ENCODE results near the gene TGFBR3.

Gene TGFBR3

DNA sequence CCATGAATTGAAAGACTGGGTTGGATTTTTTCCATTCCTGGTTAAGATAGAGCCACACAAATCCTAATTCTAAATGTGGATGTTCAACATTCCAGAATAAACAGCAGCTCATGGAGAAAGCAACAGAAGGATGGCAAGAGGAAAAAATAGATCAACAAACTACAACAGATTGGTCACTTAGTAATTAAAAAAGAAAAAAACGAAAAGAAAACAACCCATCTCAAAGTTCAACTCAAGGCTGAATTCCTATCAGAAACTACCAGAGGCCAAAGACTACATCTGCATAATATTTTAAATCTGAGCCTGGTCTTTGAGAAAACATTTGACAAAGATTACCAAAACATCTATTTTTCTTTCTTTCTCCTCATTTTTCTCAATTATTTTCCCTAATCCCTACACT is 69.9 kb downstream of the TGFBR3 start:
- no peak for DNase-seq
- TF ChIP-seq POLR2A (IDR thresholded peaks at IDR 0.05; ENCODE audit: low read length) (no peak), GATA1 (IDR thresholded peaks at IDR 0.05; ENCODE audit: low read depth, low read length) (no peak)

DNA sequence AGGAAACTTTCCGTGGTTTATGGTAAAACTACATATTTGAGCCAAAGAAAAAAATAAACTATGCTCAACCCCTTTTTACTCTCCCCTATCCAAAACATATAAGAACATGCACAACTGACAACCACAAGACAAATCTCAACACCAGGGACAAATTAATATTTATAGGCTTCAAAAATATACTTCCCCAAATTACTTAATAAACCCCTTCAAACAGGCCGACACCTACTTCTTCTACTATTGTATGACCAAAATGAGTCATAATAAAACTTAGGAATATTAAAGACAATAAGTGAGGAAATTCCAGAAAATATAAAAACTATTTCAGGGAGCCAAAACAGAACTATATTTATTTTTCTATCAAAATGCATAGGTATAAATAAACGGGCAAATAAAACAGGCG is 71.5 kb downstream of the TGFBR3 start:
- no peak for TF ChIP-seq POLR2A (IDR thresholded peaks at IDR 0.05; ENCODE audit: low read length)
- TF ChIP-seq GATA1 (IDR thresholded peaks at IDR 0.05; ENCODE audit: low read depth, low read length): no peak
- no peak for DNase-seq

- no peak for TF ChIP-seq GATA1 (IDR thresholded peaks at IDR 0.05; ENCODE audit: low read depth, low read length)
- TF ChIP-seq POLR2A (IDR thresholded peaks at IDR 0.05; ENCODE audit: low read length): no peak
- no peak for DNase-seq
Measured at GRCh38 chr1:91813813-91814212, 72.1 kb downstream of the TGFBR3 start.

- no peak for TF ChIP-seq GATA1 (IDR thresholded peaks at IDR 0.05; ENCODE audit: low read depth, low read length)
- TF ChIP-seq POLR2A (IDR thresholded peaks at IDR 0.05; ENCODE audit: low read length): no peak
- DNase-seq: no peak
Measured at GRCh38 chr1:91811363-91812025, 74.5 kb downstream of the TGFBR3 start.

DNA sequence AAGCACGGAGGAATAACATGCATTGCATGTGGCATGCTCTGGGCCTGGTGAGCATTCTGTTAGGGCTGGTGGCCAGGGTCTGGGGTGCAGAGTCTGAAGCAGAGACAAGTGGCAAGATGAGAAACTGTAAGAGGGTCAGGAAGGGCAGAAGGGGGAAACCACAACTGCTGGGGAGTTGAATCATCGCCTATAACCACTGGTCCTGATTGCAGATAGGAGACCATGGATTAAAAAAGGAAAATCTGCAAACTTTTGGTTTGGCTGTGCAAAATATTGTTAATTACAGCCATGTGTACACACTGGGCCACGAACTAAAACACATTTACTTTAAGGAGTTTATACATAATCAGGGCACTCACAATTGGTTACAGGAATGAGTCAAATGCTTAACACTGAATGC is 76.6 kb downstream of the TGFBR3 start:
- DNase-seq: no peak
- TF ChIP-seq POLR2A (IDR thresholded peaks at IDR 0.05; ENCODE audit: low read length) (no peak), GATA1 (IDR thresholded peaks at IDR 0.05; ENCODE audit: low read depth, low read length) (no peak)

DNA sequence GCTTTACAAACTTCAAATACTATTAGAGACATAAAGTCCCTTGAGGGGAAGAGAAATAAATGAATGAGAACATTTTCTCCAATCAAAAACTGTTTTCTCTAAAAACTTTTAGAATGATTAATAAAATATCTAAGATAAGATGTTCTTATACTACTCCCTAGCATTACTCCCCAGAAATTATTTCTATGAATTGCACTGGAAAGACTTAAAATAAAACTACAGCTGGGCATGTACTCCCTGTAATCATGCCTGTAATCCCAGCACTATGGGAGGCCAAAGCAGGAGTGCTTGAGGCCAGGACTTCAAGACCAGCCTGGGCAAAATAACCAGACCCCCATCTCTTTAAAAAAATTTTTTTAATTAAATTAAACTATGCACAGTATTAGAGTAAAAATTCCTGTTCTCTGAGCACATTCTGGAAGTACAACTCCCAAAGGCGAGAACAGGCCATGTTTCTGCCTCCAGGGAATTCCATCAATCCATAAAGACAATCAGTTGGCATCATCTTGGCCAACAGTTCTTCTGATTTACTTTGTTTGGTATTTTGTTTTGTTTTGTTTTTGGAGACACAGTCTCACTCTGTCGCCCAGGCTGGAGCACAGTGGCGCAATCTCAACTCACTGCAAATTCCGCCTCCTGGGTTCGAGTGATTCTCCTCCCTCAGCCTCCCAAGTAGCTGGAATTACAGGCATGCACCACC is 77.9 kb downstream of the TGFBR3 start:
- no peak for DNase-seq
- TF ChIP-seq GATA1 (IDR thresholded peaks at IDR 0.05; ENCODE audit: low read depth, low read length) (no peak), POLR2A (IDR thresholded peaks at IDR 0.05; ENCODE audit: low read length) (no peak)

DNA sequence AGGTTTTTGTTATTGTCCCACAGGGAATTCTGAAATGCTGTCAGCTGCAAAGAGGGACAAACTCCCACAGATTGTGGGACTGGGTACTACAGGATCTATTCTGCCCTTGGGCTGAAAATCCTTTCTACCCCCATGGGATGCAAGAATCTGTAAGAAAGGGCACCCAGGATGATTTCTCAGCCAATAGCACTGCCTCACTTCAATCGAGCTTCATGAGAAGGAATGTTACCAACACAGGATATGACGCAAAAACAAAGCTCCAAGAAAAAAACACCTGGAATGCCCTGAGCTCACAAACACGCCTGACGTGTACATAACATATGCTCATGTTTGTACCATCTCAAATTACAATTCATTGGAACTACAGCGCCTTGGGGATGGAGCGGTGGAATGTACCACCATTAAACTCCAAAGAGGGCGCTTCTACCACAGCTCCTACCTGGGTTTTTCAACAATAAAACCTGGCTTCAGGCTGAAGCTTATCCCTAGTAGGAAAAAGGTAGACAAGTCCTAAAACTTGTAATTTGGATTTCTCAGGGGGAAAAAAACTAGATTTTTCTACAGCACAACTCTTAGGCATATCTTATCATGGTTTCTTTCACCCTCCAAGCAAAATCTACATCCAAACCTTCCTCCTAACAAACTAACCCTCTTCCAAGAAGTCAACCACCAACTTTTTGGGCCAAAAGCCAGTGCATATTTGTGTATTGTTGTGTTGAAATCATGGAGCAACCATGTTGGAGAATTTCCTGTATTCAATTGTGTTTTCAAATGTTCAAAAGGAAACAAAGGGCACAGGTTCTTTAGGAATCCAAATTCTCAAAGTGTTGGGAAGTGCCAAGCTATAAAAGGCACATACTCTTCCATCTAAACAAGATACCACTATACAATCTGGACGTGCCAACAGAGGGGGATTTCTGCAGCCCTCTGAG is 78.9 kb downstream of the TGFBR3 start:
- TF ChIP-seq POLR2A (IDR thresholded peaks at IDR 0.05; ENCODE audit: low read length) (no peak), GATA1 (IDR thresholded peaks at IDR 0.05; ENCODE audit: low read depth, low read length) (no peak)
- no peak for DNase-seq

DNA sequence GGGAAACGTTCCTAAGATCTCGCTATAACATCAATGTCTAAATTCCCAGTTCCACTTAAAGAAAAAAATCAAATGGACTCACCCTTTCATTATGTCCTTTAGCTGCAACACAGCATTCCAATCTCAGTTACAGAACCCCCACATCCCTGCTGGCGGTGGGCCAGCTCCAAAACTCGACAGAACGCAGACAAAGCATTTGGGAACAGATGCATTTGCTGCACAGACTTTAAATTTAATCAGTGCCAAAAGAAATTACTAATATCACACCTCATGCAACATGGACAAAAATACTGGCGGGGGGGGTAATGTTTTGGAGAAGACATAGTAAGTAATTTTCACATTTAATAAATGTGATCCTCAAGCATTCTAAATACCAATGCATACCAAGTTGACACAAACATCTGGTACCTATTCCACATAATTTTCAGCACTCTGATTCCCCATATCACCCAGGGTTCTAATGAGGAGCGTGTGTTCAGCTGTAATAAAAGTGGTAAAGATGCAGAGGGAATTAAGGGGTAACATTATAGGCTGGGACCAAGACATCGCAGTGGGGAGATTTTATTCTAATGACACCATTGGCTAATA is 79.7 kb downstream of the TGFBR3 start:
- no peak for TF ChIP-seq GATA1 (IDR thresholded peaks at IDR 0.05; ENCODE audit: low read depth, low read length)
- TF ChIP-seq POLR2A (IDR thresholded peaks at IDR 0.05; ENCODE audit: low read length): no peak
- DNase-seq: no peak

DNA sequence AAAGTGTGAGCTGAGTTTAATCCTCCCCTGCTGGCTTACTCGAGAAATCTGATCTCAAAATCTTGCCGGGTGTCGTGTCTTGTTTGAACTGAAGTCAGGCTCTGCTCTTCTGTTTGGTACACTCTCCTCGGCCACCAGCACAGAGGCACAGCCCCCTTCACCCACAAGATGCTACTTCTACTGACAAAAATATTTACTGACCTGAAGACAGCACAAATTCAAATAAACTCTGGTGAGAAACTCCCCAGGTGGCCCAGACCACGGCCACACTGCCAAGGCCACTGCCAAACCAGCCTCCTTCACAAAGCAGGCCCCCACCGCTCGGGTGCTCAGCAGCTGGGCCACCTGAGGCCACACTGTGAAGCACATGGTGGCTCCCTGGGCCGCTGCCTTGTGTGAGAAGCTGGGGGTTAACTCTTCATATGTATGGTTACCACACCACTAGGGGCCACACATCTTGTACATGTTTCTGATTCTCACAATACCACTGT is 80.6 kb downstream of the TGFBR3 start:
- no peak for DNase-seq
- TF ChIP-seq POLR2A (IDR thresholded peaks at IDR 0.05; ENCODE audit: low read length) (no peak), GATA1 (IDR thresholded peaks at IDR 0.05; ENCODE audit: low read depth, low read length) (no peak)

DNA sequence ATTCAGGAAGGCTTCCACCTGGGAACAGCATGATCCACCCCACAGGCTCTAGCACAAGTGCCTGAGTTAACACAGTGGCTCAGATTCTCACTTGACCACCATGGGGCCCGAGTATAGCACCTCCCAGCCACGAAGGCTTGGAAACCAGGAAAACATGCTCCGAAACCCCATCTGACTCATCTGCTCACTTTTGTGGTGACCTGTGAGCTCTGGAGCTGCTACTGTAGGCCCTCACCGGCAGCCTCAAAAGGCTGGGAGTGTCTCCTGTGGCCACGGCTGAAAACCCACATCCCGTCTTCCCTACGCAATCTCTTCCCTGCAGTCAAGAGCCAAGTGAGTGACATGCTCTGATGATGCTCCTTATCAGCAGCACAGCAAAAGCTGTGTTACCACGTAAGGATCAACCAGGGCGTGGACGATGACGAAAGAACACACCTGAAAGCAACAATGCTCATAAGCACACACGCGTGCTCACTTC is 81.4 kb downstream of the TGFBR3 start:
- DNase-seq: no peak

DNA sequence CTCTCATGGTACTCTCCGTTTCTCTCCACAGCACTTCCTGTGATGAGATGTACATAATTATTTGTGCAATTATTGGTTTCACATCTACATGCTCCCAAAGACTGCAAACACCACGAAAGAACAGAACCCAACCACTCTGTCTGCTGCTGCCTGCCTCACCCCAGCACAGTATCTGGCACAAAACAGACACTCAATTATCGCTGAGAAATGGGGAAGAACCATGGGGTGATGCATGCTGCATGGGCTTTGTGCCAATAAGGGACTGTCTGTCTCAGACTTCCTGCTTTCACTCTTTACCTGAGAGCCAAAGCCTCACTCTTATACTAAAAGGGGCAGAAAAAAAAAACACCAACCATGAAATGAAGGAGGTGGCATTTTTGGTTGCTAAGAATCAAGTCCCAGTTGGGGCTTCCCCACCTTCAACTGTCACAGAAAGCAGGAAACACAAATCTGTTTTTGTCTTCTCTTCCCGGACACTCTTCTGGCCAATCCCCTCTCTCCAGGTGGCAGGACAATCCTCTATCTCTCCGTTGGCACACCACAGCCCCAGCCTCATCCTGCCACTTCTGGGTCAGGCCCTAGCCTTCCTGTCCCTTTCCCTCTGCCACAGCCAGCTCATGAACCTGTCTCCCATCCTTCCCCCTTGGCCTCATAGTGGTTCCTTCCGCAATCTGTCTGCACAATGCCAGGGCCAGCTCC is 82.0 kb downstream of the TGFBR3 start:
- DNase-seq: peak; percentile 47 to 57
- TF ChIP-seq GATA1 (IDR thresholded peaks at IDR 0.05; ENCODE audit: low read depth, low read length) (no peak), POLR2A (IDR thresholded peaks at IDR 0.05; ENCODE audit: low read length) (no peak)

More for the DNA sequence above, 81.4 kb downstream of the TGFBR3 start:
- TF ChIP-seq GATA1 (IDR thresholded peaks at IDR 0.05; ENCODE audit: low read depth, low read length) (no peak), POLR2A (IDR thresholded peaks at IDR 0.05; ENCODE audit: low read length) (no peak)

DNA sequence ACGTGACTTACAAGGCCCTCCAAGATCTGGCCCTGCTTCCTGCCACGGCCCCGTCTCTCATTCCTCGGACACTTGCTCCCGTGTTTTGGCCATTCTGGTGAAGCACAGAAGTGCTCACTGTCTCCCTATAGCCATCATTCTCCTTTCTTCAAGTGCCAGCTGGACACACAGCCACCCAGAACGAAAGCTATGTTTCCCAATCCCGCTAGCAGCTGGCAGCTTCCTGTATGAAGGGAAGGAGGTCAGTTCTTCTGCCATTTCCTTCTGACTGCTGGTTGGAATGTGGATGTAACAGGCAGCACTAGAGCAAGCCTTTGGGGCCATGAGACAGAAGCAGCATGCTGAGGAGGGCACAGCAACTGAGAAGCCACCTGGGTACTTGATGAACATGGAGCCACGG is 82.8 kb downstream of the TGFBR3 start:
- TF ChIP-seq GATA1 (IDR thresholded peaks at IDR 0.05; ENCODE audit: low read depth, low read length): no peak
- no peak for TF ChIP-seq POLR2A (IDR thresholded peaks at IDR 0.05; ENCODE audit: low read length)
- DNase-seq: no peak

Data from erythroblast (primary cell).